ENCODE data around the gene GNAO1. TPM values are rescaled to one million over a fixed set of nuclear protein-coding genes. Genes with fewer than 3 reads are reported as not detected.

The GNAO1 gene
- total RNA-seq, 1 donor from 2014 or later: 0.57 TPM

GRCh38 chr16:56344518-56345405 lies 153.5 kb downstream of the GNAO1 start:
- Mint-ChIP-seq H3K36me3 (ENCODE audit: low read depth) (no peaks in the 10 kb centered on the region), H3K4me3 (ENCODE audit: low read depth) (no peak overlapping the region), H3K27ac (no peak overlapping the region), H3K9me3 (no peaks in the 10 kb centered on the region), H3K4me1 (ENCODE audit: low read depth) (no peaks in the 10 kb centered on the region), H3K27me3 (ENCODE audit: low read depth) (no peaks in the 10 kb centered on the region)
- intact Hi-C loops (cut with micrococcal nuclease): no loop called here
- no peak for DNase-seq (ENCODE audit: low spot score)

- H3K4me3 Mint-ChIP-seq (ENCODE audit: low read depth): no peak overlapping the region
- no peaks in the 10 kb centered on the region for H3K4me1 Mint-ChIP-seq (ENCODE audit: low read depth)
- H3K36me3 Mint-ChIP-seq (ENCODE audit: low read depth): no peaks in the 10 kb centered on the region
- no peak for DNase-seq (ENCODE audit: low spot score)
- H3K27ac Mint-ChIP-seq: no peak overlapping the region
- H3K9me3 Mint-ChIP-seq: no peaks in the 10 kb centered on the region
- intact Hi-C loops (cut with micrococcal nuclease): no loop called here
- H3K27me3 Mint-ChIP-seq (ENCODE audit: low read depth): no peaks in the 10 kb centered on the region
Measured at GRCh38 chr16:56345406-56346050, 154.2 kb downstream of the GNAO1 start.

GRCh38 chr16:56346131-56346890 lies 155.0 kb downstream of the GNAO1 start:
- intact Hi-C loops (cut with micrococcal nuclease): no loop called here

GRCh38 chr16:56347166-56347565 lies 155.9 kb downstream of the GNAO1 start:
- no peaks in the 10 kb centered on the region for H3K27me3 Mint-ChIP-seq (ENCODE audit: low read depth)
- DNase-seq (ENCODE audit: low spot score): no peak
- H3K36me3 Mint-ChIP-seq (ENCODE audit: low read depth): no peaks in the 10 kb centered on the region
- intact Hi-C loops (cut with micrococcal nuclease): no loop called here
- H3K4me3 Mint-ChIP-seq (ENCODE audit: low read depth): no peak overlapping the region
- H3K9me3 Mint-ChIP-seq: no peaks in the 10 kb centered on the region
- no peaks in the 10 kb centered on the region for H3K4me1 Mint-ChIP-seq (ENCODE audit: low read depth)
- H3K27ac Mint-ChIP-seq: no peak overlapping the region

More at GRCh38 chr16:56346131-56346890, 155.0 kb downstream of the GNAO1 start:
- Mint-ChIP-seq H3K9me3 (no peaks in the 10 kb centered on the region), H3K4me3 (ENCODE audit: low read depth) (no peak overlapping the region), H3K27ac (no peak overlapping the region), H3K27me3 (ENCODE audit: low read depth) (no peaks in the 10 kb centered on the region), H3K4me1 (ENCODE audit: low read depth) (no peaks in the 10 kb centered on the region), H3K36me3 (ENCODE audit: low read depth) (no peaks in the 10 kb centered on the region)
- no peak for DNase-seq (ENCODE audit: low spot score)

GRCh38 chr16:56347670-56348069 lies 156.4 kb downstream of the GNAO1 start:
- no peak for DNase-seq (ENCODE audit: low spot score)
- H3K9me3 Mint-ChIP-seq: no peaks in the 10 kb centered on the region
- H3K4me1 Mint-ChIP-seq (ENCODE audit: low read depth): no peaks in the 10 kb centered on the region
- H3K27ac Mint-ChIP-seq: no peak overlapping the region
- no peak overlapping the region for H3K4me3 Mint-ChIP-seq (ENCODE audit: low read depth)
- no peaks in the 10 kb centered on the region for H3K27me3 Mint-ChIP-seq (ENCODE audit: low read depth)
- intact Hi-C loops (cut with micrococcal nuclease): no loop called here
- H3K36me3 Mint-ChIP-seq (ENCODE audit: low read depth): no peaks in the 10 kb centered on the region

GRCh38 chr16:56348168-56349085 lies 157.1 kb downstream of the GNAO1 start:
- Mint-ChIP-seq H3K4me1 (ENCODE audit: low read depth) (no peaks in the 10 kb centered on the region), H3K36me3 (ENCODE audit: low read depth) (no peaks in the 10 kb centered on the region), H3K27me3 (ENCODE audit: low read depth) (no peaks in the 10 kb centered on the region), H3K9me3 (no peaks in the 10 kb centered on the region), H3K27ac (no peak overlapping the region), H3K4me3 (ENCODE audit: low read depth) (no peak overlapping the region)
- intact Hi-C loops (cut with micrococcal nuclease): no loop called here
- no peak for DNase-seq (ENCODE audit: low spot score)

- H3K36me3 Mint-ChIP-seq (ENCODE audit: low read depth): no peaks in the 10 kb centered on the region
- no peak for DNase-seq (ENCODE audit: low spot score)
- intact Hi-C loops (cut with micrococcal nuclease): no loop called here
Measured at GRCh38 chr16:56349086-56349415, 157.8 kb downstream of the GNAO1 start.

GRCh38 chr16:56349711-56350161 lies 158.4 kb downstream of the GNAO1 start:
- no peak overlapping the region for H3K27ac Mint-ChIP-seq
- no peaks in the 10 kb centered on the region for H3K27me3 Mint-ChIP-seq (ENCODE audit: low read depth)
- H3K36me3 Mint-ChIP-seq (ENCODE audit: low read depth): no peaks in the 10 kb centered on the region
- no peaks in the 10 kb centered on the region for H3K9me3 Mint-ChIP-seq
- intact Hi-C loops (cut with micrococcal nuclease): loop anchor here (10.0 kb wide), 1 partner anchor 435 kb away; no protein-coding TSS in a partner anchor
- no peak overlapping the region for H3K4me3 Mint-ChIP-seq (ENCODE audit: low read depth)
- H3K4me1 Mint-ChIP-seq (ENCODE audit: low read depth): peaks cover 2% of the 10 kb centered on the region
- DNase-seq (ENCODE audit: low spot score): no peak

More at GRCh38 chr16:56349086-56349415, 157.8 kb downstream of the GNAO1 start:
- no peak overlapping the region for H3K27ac Mint-ChIP-seq
- H3K27me3 Mint-ChIP-seq (ENCODE audit: low read depth): no peaks in the 10 kb centered on the region
- H3K4me3 Mint-ChIP-seq (ENCODE audit: low read depth): no peak overlapping the region
- H3K9me3 Mint-ChIP-seq: no peaks in the 10 kb centered on the region
- H3K4me1 Mint-ChIP-seq (ENCODE audit: low read depth): no peaks in the 10 kb centered on the region

- Mint-ChIP-seq H3K4me1 (ENCODE audit: low read depth) (peaks cover 4% of the 10 kb centered on the region), H3K27me3 (ENCODE audit: low read depth) (no peaks in the 10 kb centered on the region), H3K4me3 (ENCODE audit: low read depth) (no peak overlapping the region), H3K36me3 (ENCODE audit: low read depth) (no peaks in the 10 kb centered on the region), H3K27ac (no peak overlapping the region), H3K9me3 (no peaks in the 10 kb centered on the region)
- no peak for DNase-seq (ENCODE audit: low spot score)
- intact Hi-C loops (cut with micrococcal nuclease): loop anchor here (10.0 kb wide), 1 partner anchor 434 kb away; no protein-coding TSS in a partner anchor
Measured at GRCh38 chr16:56350491-56351405, 159.5 kb downstream of the GNAO1 start.

- Mint-ChIP-seq H3K27ac (no peak overlapping the region), H3K27me3 (ENCODE audit: low read depth) (no peaks in the 10 kb centered on the region), H3K9me3 (no peaks in the 10 kb centered on the region), H3K4me3 (ENCODE audit: low read depth) (no peak overlapping the region), H3K4me1 (ENCODE audit: low read depth) (peaks cover 10% of the 10 kb centered on the region), H3K36me3 (ENCODE audit: low read depth) (no peaks in the 10 kb centered on the region)
- intact Hi-C loops (cut with micrococcal nuclease): loop anchor here (10.0 kb wide), 1 partner anchor 433 kb away; no protein-coding TSS in a partner anchor
- no peak for DNase-seq (ENCODE audit: low spot score)
Measured at GRCh38 chr16:56351481-56351880, 160.2 kb downstream of the GNAO1 start.

- Mint-ChIP-seq H3K27ac (no peak overlapping the region), H3K27me3 (ENCODE audit: low read depth) (no peaks in the 10 kb centered on the region), H3K36me3 (ENCODE audit: low read depth) (no peaks in the 10 kb centered on the region), H3K9me3 (no peaks in the 10 kb centered on the region), H3K4me1 (ENCODE audit: low read depth) (peaks cover 20% of the 10 kb centered on the region), H3K4me3 (ENCODE audit: low read depth) (no peak overlapping the region)
- DNase-seq (ENCODE audit: low spot score): no peak
- intact Hi-C loops (cut with micrococcal nuclease): loop anchor here (10.0 kb wide), 1 partner anchor 432 kb away; no protein-coding TSS in a partner anchor
Measured at GRCh38 chr16:56352351-56353053, 161.2 kb downstream of the GNAO1 start.
